PC-3 (cell line): ENCODE results near the gene VTN. TPM values are rescaled to one million over a fixed set of nuclear protein-coding genes. Genes with fewer than 3 reads are reported as not detected.

Experiments
- ATAC-seq: fragments of 200-7000 bp; cut with Tn5 transposase; 2 replicates; pipeline ENCODE4 v1.9.1; 2020; ENCODE audit warnings: mild to moderate bottlenecking, moderate library complexity
- BruUV-seq: library from RNA; stranded (reverse); fragments of 400-500 nt; replicated peaks from 2 replicates; lab custom pipeline; 2021; lab: Mats Ljungman, UMichigan
- CTCF ChIA-PET: fragments of 300-600 bp; sonication (Branson Sonifier 250); formaldehyde crosslinking; loops from one replicate; lab custom pipeline; 2022; ENCODE audit warnings: antibody characterized with exemption; lab: Charles Lee
- POLR2A ChIA-PET: fragments of 300-600 bp; sonication (Branson Sonifier 250); formaldehyde crosslinking; loops from one replicate; lab custom pipeline; 2022; ENCODE audit warnings: antibody characterized with exemption; ENCODE audit not compliant: unreplicated experiment; lab: Charles Lee
- DNase-seq: peaks from one replicate; pipeline ENCODE4 v3.0.0-alpha.2; 2015
- H2AFZ ChIP-seq: fragments of 300-600 bp; sonication (generic); 2 replicates; pipeline ENCODE4 v1.6.0; 2016; ENCODE audit warnings: antibody characterized with exemption, low read length
- H3F3A ChIP-seq: fragments of 300-600 bp; sonication (generic); one replicate; pipeline ENCODE4 v1.6.0; 2017; ENCODE audit warnings: antibody characterized with exemption, low read length, control low read depth, mild to moderate bottlenecking; ENCODE audit not compliant: unreplicated experiment
- H3K27ac ChIP-seq: fragments of 300-600 bp; sonication (generic); 2 replicates; pipeline ENCODE4 v1.5.1; 2016; ENCODE audit warnings: mild to moderate bottlenecking, low read length
- H3K27me3 ChIP-seq: fragments of 300-600 bp; sonication (generic); 2 replicates; pipeline ENCODE4 v1.6.1; 2016; ENCODE audit warnings: low read length, mixed read lengths
- H3K36me3 ChIP-seq: fragments of 300-600 bp; sonication (generic); 2 replicates; pipeline ENCODE4 v1.6.1; 2016; ENCODE audit warnings: low read depth, mixed run types, low read length, mixed read lengths
- H3K4me1 ChIP-seq: fragments of 300-600 bp; sonication (generic); 2 replicates; pipeline ENCODE4 v1.5.1; 2016; ENCODE audit warnings: low read length; ENCODE audit not compliant: insufficient read depth
- H3K4me2 ChIP-seq: fragments of 300-600 bp; sonication (generic); 2 replicates; pipeline ENCODE4 v1.6.0; 2016; ENCODE audit warnings: low read length
- H3K4me3 ChIP-seq: fragments of 300-600 bp; sonication (generic); 2 replicates; pipeline ENCODE4 v1.5.1; 2016; ENCODE audit warnings: mild to moderate bottlenecking, low read length, mixed read lengths
- H3K79me2 ChIP-seq: fragments of 300-600 bp; sonication (generic); 2 replicates; pipeline ENCODE4 v1.6.1; 2017; ENCODE audit warnings: low read length, mixed read lengths
- H3K9ac ChIP-seq: fragments of 300-600 bp; sonication (generic); 2 replicates; pipeline ENCODE4 v1.6.0; 2016; ENCODE audit warnings: mild to moderate bottlenecking, low read length
- H3K9me2 ChIP-seq: fragments of 300-600 bp; sonication (generic); replicated peaks from 2 replicates; pipeline ENCODE4 v1.6.1; 2016; ENCODE audit warnings: mixed run types, low read length, mixed read lengths
- H3K9me3 ChIP-seq: fragments of 300-600 bp; sonication (generic); 2 replicates; pipeline ENCODE4 v1.6.1; 2016; ENCODE audit warnings: low read length, mixed read lengths
- H4K20me1 ChIP-seq: fragments of 300-600 bp; sonication (generic); 2 replicates; pipeline ENCODE4 v1.6.1; 2016; ENCODE audit warnings: low read length, mixed read lengths
- CTCF ChIP-seq: fragments of 300-600 bp; sonication (generic); conservative IDR thresholded peaks from 2 replicates; pipeline ENCODE4 v1.5.1; 2017; ENCODE audit warnings: antibody characterized with exemption, low read depth, mild to moderate bottlenecking, low read length
- EZH2 ChIP-seq: fragments of 300-600 bp; sonication (generic); IDR thresholded peaks from one replicate; pipeline ENCODE4 v1.6.1; 2017; ENCODE audit warnings: antibody characterized with exemption, mild to moderate bottlenecking, low read length; ENCODE audit not compliant: unreplicated experiment
- EZH2phosphoT487 ChIP-seq: fragments of 300-600 bp; sonication (generic); IDR thresholded peaks from 2 replicates; pipeline ENCODE4 v1.6.1; 2018; ENCODE audit warnings: mild to moderate bottlenecking, antibody characterized with exemption, low read length, borderline replicate concordance
- intact Hi-C: fragments of 100-400 bp; cut with micrococcal nuclease; formaldehyde crosslinking; loops from 2 replicates; pipeline ENCODE4 v1.9.0; 2023
- total RNA-seq: library from RNA; depleted of rRNA; stranded (reverse); fragments of >200 nt; gene quantifications from 2 replicates; pipeline ENCODE4 v1.2.3, GENCODE V29; 2014

The VTN gene
- total RNA-seq, 1 experiment from 2014 or later = not detected

- no peak overlapping the region for H3K4me3 ChIP-seq
- intact Hi-C loops = no loop called here
Measured at GRCh38 chr17:28370744-28371103, 617 bp upstream of the VTN start.

DNA sequence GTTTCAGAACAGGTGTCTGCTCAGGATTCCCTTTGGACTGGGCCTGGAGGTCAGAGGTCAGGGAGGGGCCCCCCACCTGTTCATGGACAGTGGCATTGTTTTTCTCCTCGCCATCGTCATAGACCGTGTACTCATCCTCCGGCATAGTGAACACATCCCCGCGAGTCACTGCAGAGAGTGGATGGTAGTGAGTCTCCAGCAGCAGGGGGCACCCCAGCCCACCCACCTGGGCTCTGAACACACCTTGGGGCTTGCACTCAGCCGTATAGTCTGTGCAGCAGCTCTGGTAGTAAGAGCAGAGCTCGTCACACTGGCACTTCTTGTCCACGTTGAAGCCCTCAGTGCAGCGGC is 448 bp downstream of the VTN start:
- intact Hi-C loops = no loop called here
- no peaks in the 10 kb centered on the region for H3K9me3 ChIP-seq
- H3K9ac ChIP-seq = no peak overlapping the region
- ATAC-seq = no peak
- H3K36me3 ChIP-seq = no peaks in the 10 kb centered on the region
- H3K4me3 ChIP-seq = no peak overlapping the region
- TF ChIP-seq EZH2 (no peak), CTCF (no peak), EZH2phosphoT487 (no peak)
- H3K9me2 ChIP-seq = no peaks in the 10 kb centered on the region
- no peak overlapping the region for H3K4me2 ChIP-seq
- H3K27ac ChIP-seq = no peak overlapping the region
- H4K20me1 ChIP-seq = no peaks in the 10 kb centered on the region
- H3K79me2 ChIP-seq = no peaks in the 10 kb centered on the region
- POLR2A ChIA-PET = interaction anchor here (0.6 kb wide), 1 partner anchor 46 kb away, joined by 3 read pairs; no protein-coding TSS in a partner anchor
- no peaks in the 10 kb centered on the region for H3K4me1 ChIP-seq
- CTCF ChIA-PET = interaction anchor here (0.6 kb wide), 1 partner anchor 25 kb away, joined by 3 read pairs; no protein-coding TSS in a partner anchor
- H3F3A ChIP-seq = no peaks in the 10 kb centered on the region
- no TSS peak for BruUV-seq
- DNase-seq = no peak
- no peak overlapping the region for H2AFZ ChIP-seq
- H3K27me3 ChIP-seq = no peaks in the 10 kb centered on the region

More at GRCh38 chr17:28370744-28371103, 617 bp upstream of the VTN start:
- H3K36me3 ChIP-seq = no peaks in the 10 kb centered on the region
- H3K4me2 ChIP-seq = no peak overlapping the region
- BruUV-seq = no TSS peak
- no peaks in the 10 kb centered on the region for H3K27me3 ChIP-seq
- H3K4me1 ChIP-seq = no peaks in the 10 kb centered on the region
- no peak for DNase-seq
- no peaks in the 10 kb centered on the region for H3K79me2 ChIP-seq
- POLR2A ChIA-PET = no interaction called here
- no peak for TF ChIP-seq CTCF
- TF ChIP-seq EZH2phosphoT487 = no peak
- TF ChIP-seq EZH2 = no peak
- CTCF ChIA-PET = no interaction called here
- no peaks in the 10 kb centered on the region for H3K9me2 ChIP-seq
- no peaks in the 10 kb centered on the region for H4K20me1 ChIP-seq
- no peak overlapping the region for H3K27ac ChIP-seq
- no peak overlapping the region for H2AFZ ChIP-seq
- no peak overlapping the region for H3K9ac ChIP-seq
- no peaks in the 10 kb centered on the region for H3K9me3 ChIP-seq
- no peaks in the 10 kb centered on the region for H3F3A ChIP-seq
- ATAC-seq = no peak

GRCh38 chr17:28368915-28369683 is 1.0 kb downstream of the VTN start:
- H3K79me2 ChIP-seq = no peaks in the 10 kb centered on the region
- no TSS peak for BruUV-seq
- H3K9me2 ChIP-seq = no peaks in the 10 kb centered on the region
- no peaks in the 10 kb centered on the region for H3K27me3 ChIP-seq
- ATAC-seq (no peak), DNase-seq (no peak)
- H3K4me1 ChIP-seq = no peaks in the 10 kb centered on the region
- H3K9me3 ChIP-seq = no peaks in the 10 kb centered on the region
- TF ChIP-seq EZH2 (no peak), CTCF (no peak), EZH2phosphoT487 (no peak)
- POLR2A ChIA-PET = no interaction called here
- H3K36me3 ChIP-seq = no peaks in the 10 kb centered on the region
- CTCF ChIA-PET = no interaction called here
- H3K4me3 ChIP-seq = no peak overlapping the region
- H3K9ac ChIP-seq = no peak overlapping the region
- intact Hi-C loops = no loop called here
- no peak overlapping the region for H3K4me2 ChIP-seq
- H2AFZ ChIP-seq = no peak overlapping the region
- no peaks in the 10 kb centered on the region for H4K20me1 ChIP-seq
- H3K27ac ChIP-seq = no peak overlapping the region
- H3F3A ChIP-seq = no peaks in the 10 kb centered on the region
